NCI-H128 (cell line): ENCODE data around the gene IFNA7.
"Not testable (repeated sequence)": the region's sequence is repeated elsewhere in the genome, so short reads cannot be mapped to it uniquely, and the experiment has no call there.

Source experiments
- DNase-seq: peaks from one replicate; lab custom pipeline; 2025; ENCODE audit not compliant: unreplicated experiment; lab: John Stamatoyannopoulos, UW

Gene IFNA7

DNA sequence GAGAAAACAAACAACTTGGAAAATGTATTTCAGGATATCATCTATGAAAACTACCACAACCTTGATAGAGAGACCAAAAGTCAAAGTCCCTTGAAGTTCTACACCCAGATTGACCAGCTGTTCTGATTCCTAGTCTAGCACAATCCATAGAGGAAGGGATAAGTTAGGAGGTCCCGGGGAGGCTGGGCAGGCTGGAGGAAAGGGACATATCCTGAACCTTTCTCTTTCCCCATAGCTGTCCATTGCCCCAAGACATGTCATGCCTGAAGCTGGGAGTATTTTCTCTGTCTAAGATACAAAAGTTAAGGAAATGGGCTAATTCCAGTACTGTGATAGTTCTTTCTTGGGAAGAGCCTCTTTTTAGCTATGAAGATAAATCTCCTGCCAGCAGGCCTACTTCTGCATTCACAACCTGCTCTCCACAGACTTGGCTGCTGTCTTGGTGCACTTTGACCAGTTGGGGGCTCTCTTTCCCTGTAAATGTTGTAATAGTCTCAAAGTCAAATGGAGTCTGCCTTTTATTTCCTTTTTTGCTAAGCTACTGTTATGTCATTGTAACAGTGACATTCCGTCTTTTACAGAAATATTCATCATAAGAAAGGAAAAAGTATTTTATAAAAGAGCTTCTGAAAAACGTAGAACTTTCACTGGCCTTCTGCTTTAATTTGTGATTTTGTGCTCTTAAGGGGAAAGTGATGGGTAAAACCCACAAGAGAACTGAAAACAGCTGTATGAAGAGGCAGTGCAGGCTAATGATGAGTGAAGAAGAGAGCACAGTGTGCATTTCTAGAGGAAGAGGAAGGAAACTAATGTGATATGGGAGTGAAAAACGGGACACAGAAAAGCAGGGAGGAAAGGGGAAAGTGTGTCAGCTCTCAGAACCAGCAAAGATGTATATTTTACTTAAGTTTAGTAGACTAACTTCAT, 18.9 kb downstream of the IFNA7 start:
- not testable (repeated sequence) for DNase-seq

DNA sequence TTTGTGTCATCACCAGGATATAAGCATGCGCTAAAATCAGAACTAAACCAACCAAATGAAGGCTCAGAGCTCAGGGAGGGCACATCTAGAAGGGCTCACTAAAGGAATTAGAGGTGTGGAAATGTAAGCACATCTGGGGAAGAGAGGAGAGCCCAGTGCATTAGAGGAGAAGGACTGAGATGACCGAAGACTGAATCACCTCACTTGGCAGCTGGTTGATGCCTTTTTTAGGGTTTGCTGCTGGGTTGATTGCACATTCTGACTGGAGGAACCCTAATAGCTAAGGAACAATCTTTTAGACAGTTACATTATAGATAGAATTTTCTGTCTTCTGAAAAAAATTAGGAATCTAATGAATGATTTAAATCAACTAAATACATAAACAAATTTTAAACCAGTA, 27.3 kb downstream of the IFNA7 start:
- no peak for DNase-seq

DNA sequence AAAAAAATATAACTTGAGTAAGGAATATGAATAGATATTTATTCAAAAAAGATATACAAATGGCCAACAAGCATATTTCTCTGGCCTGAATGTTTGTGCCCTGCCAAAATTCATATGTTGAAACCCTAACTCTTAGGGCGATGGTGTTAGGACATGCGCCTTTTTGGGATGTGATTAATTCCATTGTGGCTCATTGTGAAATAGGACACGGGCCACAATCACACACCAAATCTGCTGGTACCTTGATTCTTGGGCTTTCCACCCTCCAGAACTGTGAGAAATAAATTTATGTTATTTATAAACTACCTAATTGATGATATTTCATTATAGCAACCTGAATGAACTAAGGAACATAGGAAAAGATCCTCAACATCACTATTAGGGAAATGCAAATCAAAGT, 29.8 kb downstream of the IFNA7 start:
- DNase-seq, result no peak

DNA sequence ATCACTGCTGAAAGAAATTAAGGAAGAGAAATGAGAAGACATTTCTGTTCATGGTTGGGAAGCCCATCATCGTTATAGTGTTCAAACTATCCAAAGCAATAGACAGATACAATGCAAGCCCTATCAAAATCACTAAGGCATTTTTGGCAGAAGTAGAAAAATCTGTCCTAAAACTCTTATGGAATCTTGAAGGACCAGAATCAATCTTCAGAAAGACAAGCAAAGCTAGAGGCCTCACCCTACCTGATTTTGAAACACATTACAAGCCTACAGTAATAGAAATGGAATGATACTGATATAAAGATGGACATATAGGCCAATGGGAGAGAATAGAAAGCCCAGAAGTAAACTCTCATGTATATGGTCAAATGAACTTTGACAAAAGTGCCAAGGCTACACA, 30.7 kb downstream of the IFNA7 start:
- DNase-seq, result no peak

DNA sequence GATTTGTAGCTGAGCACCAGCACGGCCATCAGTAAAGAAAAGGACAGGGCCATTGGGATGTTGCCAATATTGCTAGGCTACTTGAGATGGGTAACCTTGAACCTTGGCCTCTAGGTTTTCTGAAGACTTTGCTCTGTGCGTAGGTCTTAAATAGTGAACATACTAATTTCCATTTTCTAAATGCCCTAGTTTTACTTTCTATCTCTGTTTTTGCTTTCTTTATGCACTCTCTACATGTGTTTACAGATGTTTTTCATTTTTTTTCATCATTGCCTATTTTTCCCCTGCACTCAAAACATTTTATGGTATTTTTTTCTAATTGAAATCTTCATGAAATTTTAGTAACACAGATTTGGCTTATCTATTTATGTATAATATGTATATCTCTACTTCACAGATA, 35.4 kb downstream of the IFNA7 start, which contains the start of gene IFNA21:
IFNA21 (minus strand) TSS at position 101 of the 400 bp plus-strand sequence; CDS start at position 53, 48 bp downstream.
- DNase-seq, result not testable (repeated sequence)

DNA sequence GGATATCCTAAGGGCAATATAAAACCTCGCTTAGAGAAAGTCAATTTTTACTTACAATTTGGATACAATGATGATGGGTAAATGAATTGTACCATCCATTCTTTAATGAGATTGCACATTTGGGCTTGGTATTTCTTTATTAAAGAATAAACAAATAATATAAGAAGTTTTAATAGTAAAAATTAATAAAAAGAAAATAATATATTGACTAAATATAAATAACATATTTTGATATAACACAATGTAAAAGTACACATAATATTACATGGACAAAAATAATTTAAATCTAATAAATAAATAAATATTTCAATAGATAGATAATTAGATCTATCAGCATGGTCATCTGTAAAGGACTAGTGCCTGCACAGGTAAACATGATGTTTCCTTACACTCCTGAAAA, 36.5 kb downstream of the IFNA7 start:
- DNase-seq, result no peak

DNA sequence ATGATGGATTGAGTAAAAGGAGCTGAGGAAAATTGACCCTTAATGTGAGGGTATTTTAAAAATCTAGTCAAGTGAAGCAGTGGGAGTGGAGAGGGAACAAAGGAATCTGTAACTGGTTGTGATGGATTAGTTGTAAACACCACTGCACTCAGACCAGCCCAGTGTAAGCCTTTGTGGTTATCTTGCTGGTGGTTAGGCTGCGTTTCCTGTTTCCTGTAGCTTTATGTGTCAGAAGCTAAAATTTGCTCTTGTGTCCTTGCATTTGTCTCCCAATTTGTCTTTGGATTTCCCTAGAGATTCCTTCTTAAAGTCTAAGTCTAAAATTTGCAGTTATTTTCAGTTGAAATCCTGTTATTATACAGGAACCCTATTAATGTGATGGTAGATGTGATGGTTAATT, 41.8 kb downstream of the IFNA7 start:
- DNase-seq, result no peak

DNA sequence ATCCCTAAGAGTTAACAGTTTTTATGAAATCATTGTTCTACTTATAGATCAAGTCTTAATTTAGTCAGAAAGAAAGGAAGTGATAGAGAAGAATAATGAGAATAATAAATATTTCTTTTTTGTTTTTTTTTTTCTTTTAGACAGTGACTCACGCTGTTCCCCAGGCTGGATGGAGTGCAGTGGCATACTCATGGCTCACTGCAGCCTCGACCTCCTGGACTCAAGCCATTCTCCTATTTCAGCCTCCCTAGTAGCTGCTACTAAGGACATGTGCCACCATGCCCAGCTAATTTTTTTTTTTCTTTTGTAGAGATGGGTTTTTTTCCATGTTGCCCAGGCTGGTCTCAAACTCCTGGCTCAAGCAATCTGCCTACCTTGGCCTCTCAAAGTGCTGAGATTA, 46.5 kb downstream of the IFNA7 start:
- DNase-seq, result no peak

DNA sequence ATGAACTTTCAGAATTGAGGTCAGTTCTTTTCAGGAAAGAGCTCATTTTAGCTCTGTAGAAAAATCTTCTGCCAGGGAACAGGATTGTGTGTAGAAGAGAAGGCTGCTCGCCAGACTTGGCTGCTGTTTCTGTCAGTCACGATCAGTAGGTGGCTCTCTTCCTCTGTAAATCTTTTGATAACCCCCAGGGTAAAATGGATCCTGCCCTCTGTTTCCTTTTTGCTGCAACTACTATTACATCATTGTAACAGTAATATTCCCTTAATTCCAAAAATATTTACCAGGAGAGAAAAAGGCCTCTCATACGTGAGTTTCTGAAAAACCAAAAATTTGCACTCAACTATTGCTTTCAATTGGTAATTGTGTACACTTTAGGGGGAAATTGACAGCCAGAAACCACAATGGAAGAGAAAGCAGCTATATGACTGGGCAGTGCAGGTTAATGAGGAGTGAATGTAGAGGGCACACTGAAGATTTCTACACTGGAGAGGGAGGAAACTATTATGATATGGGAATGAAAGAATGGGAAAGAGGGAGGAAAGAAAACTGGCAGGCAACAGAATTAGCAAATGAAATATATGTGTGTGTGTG, 47.9 kb downstream of the IFNA7 start:
- no peak for DNase-seq

DNA sequence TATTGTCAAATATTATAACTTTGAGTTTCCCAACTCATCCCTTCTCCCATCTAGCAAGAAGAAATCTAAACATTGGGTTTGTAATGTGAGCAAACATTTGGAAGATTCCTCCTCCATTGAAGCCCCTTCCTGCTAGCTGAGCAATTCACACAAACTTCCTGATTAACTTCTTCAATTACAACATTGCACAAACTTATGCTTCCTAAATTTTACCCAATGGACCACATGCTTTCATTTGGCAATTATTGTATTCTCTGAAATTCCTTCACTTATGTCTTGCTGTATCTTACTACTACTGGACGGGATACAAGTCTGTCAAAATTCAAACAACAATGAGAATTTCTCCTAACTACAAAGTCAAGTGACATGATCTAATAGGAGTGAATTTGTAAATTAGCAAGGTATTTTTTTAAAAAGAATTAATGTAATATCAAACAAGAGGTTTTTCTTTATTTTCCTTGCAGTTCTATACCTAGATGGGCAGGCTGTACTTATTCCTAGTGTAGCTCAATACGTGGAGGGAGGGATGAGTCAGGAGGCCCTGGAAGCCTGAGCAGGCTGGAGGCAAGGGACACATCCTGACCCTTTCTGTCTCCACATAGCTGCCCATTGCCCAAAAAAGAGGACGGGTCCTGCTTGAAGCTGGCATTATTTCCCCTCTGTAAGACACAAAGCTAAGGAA, 48.5 kb downstream of the IFNA7 start:
- no peak for DNase-seq
